Heart left ventricle (tissue), 16 donors: ENCODE data around the gene FNDC5. TPM values are rescaled to one million over a fixed set of nuclear protein-coding genes. Genes with fewer than 3 reads are reported as not detected.

ENCODE experiments used
- ATAC-seq, 4 donors: fragments of 200-7000 bp; cut with Tn5 transposase; one replicate each; pipeline ENCODE4 v1.9.1; 2020 to 2022; ENCODE audit warnings: moderate library complexity in 4 of 4, mild to moderate bottlenecking in 3 of 4, moderate number of reproducible peaks in 1 of 4
- DNase-seq, 5 donors: peaks; one replicate each; pipeline ENCODE4 v3.0.0-alpha.2; 2020
- H3K27ac ChIP-seq, 12 donors: fragments of 200-600 bp; sonication (generic) in 4 of 12; one replicate each; pipeline versions ENCODE4 v1.5.0 to v1.8.0; 2016 to 2022; ENCODE audit warnings: mild to moderate bottlenecking in 2 of 12
- H3K27me3 ChIP-seq, 9 donors: fragments of 200-600 bp; sonication (generic) in 2 of 9; one replicate each; pipeline versions ENCODE4 v1.5.1 to v1.8.0; 2016 to 2022; ENCODE audit warnings: mild to moderate bottlenecking in 3 of 9
- H3K36me3 ChIP-seq, 9 donors: fragments of 200-600 bp; sonication (generic) in 2 of 9; one replicate each; pipeline versions ENCODE4 v1.5.0 to v1.8.0; 2018 to 2022; ENCODE audit warnings: mild to moderate bottlenecking in 2 of 9
- H3K4me1 ChIP-seq, 12 donors: fragments of 200-600 bp; sonication (generic) in 4 of 12; one replicate each; pipeline versions ENCODE4 v1.5.0 to v1.8.0; 2016 to 2022; ENCODE audit warnings: mild to moderate bottlenecking in 3 of 12
- H3K4me3 ChIP-seq, 12 donors: fragments of 200-600 bp; sonication (generic) in 4 of 12; one replicate each; pipeline versions ENCODE4 v1.5.0 to v1.8.0; 2017 to 2022; ENCODE audit warnings: mild to moderate bottlenecking in 9 of 12, moderate library complexity in 4 of 12
- H3K9me3 ChIP-seq, 12 donors: fragments of 200-600 bp; sonication (generic) in 4 of 12; one replicate each; pipeline versions ENCODE4 v1.5.0 to v1.8.0; 2016 to 2022; ENCODE audit warnings: mild to moderate bottlenecking in 1 of 12
- POLR2A ChIP-seq, 2 donors: fragments of 450-650 bp; IDR thresholded peaks; one replicate each; pipeline ENCODE4 v1.6.1; 2017; ENCODE audit warnings: antibody characterized with exemption in 2 of 2, mild to moderate bottlenecking in 2 of 2, moderate library complexity in 2 of 2
- WGBS, 4 donors: extraction: QIAGEN DNeasy Blood & Tissue Kit in 2 of 4; methylation state at CpG; one replicate each; pipeline versions ENCODE4 v1.1.5 to v1.1.7; 2013 to 2018; 5-methylcytosine and 5-hydroxymethylcytosine counted together
- intact Hi-C, 10 donors: fragments of 100-400 bp; cut with DNase I; formaldehyde crosslinking; loops; one replicate each; pipeline versions ENCODE4 v1.11.1 to v1.14.2; 2022
- polyA plus RNA-seq, 2 donors: library from polyadenylated mRNA; stranded (reverse); fragments of 200-250 nt; gene quantifications; one replicate each; pipeline ENCODE4 v1.2.3, GENCODE V29; 2013
- total RNA-seq, 9 donors: library from RNA; depleted of rRNA in 2 of 9; stranded (reverse); fragments of >200 nt in 2 of 9; fragmentation: NEBNext Ultra II Directional in 3 of 9; extraction: Animal tissue kit (Norgen Biotek cat#: 25700) in 3 of 9; gene quantifications; one replicate each; pipeline versions ENCODE4 v1.1.0 to v1.2.4, GENCODE V29; 2016 to 2023
- TF ChIP-seq, protein P1 (sequence below), 12 donors: fragments of 200-600 bp; sonication (generic) in 4 of 12; IDR thresholded peaks; one replicate each; pipeline versions ENCODE4 v1.5.0 to v1.8.0; 2018 to 2022; ENCODE audit warnings: antibody characterized with exemption in 12 of 12, mild to moderate bottlenecking in 5 of 12
- donor health status: ischemic (EF 13 %, LVEDD 7.1; RV severe dilation, severe dysfunction).
- donor health status: healthy with polysubstance abuse.
- donor health status: DM: no; HTN: yes; CAD: no.
- donor health status: DM: no; HTN: no; CAD: no.
- donor health status: ischemic (EF 25% LVEDD 6.9; RV normal size, moderate dysfunction).
- donor health status: ischemic (EF 25% LVEDD 5.7; RV mildly dilated, moderate dysfunction).
- donor health status: healthy.
- donor health status: DM: yes; HTN: yes; CAD: no.
- donor health status: ischemic (EF 35%, LVEDD 5.7; RV mildly dilated, moderate dysfunction).
- donor health status: nonischemic (EF 11% LVEDD 7.7; RV severe dilation, severe dysfunction).
- donor health status: DM: yes; HTN: yes; CAD: no.
- donor health status: PGD.
- donor health status: ischemic (EF 29% LVEDD 5.4; RV normal size, mild dysfunction).
- donor health status: nonischemic (EF 23%, LVEDD 6.1; RV moderate dilation, normal function).

Gene FNDC5
- total and polyA plus RNA-seq, 11 donors: 18.2 to 134 (median 59.7) TPM

DNA sequence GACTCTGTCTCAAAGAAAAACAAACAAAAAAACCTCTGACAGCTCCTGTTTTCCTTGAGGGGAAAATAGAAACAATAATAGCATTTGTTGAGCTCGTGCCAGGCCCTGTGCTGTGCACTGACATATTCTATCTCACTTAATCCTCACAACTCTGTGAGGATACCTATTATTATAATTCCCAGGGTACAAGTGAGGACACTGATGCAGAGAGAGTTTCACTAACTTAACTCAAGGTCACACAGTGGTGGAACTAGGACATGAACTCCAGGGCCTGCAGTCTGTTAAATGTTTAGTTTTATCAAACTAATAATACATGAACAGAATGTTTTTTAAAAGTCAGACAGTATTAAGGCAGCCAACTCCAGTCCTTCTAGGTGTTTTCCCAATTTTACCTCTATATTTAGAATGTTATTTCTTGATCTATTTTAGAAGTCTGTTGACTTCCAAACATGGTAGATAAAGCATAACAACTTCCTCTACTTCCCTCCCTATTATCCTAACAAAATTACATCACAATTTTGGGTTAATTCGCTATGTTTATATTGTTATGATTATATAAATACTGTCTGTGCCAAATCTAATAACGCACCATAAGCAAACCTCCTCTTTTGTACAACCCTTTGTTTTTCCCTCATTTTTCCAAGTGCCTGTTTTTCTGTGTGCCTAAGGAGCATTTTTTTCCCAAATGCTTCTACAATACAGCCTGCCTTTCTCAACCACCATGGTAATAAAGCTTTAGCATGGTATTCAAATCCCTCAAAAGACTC lies 4.9 kb downstream of the FNDC5 start:
- Histone ChIP-seq H3K27ac (peak overlapping the region in 10 of 12 donors; percentile 14 to 63 (median 40)), H3K9me3 (no peaks in the 10 kb centered on the region), H3K4me3 (no peak overlapping the region), H3K27me3 (peaks cover 0 to 6% (median 0%) of the 10 kb centered on the region in 9 donors), H3K36me3 (peaks cover 0 to 34% (median 10%) of the 10 kb centered on the region in 9 donors), H3K4me1 (peaks cover 0 to 52% (median 29%) of the 10 kb centered on the region in 12 donors)
- intact Hi-C loops: loop anchor here in 2 of 10 donors (5.0 to 10.0 kb wide), 3 partner anchors 44 to 161 kb away; partner anchors contain the start of gene SYNC (in 1 of the 2)
- TF ChIP-seq, protein P1, sequence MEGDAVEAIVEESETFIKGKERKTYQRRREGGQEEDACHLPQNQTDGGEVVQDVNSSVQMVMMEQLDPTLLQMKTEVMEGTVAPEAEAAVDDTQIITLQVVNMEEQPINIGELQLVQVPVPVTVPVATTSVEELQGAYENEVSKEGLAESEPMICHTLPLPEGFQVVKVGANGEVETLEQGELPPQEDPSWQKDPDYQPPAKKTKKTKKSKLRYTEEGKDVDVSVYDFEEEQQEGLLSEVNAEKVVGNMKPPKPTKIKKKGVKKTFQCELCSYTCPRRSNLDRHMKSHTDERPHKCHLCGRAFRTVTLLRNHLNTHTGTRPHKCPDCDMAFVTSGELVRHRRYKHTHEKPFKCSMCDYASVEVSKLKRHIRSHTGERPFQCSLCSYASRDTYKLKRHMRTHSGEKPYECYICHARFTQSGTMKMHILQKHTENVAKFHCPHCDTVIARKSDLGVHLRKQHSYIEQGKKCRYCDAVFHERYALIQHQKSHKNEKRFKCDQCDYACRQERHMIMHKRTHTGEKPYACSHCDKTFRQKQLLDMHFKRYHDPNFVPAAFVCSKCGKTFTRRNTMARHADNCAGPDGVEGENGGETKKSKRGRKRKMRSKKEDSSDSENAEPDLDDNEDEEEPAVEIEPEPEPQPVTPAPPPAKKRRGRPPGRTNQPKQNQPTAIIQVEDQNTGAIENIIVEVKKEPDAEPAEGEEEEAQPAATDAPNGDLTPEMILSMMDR (IDR thresholded peaks at IDR 0.05): no peak
- TF ChIP-seq POLR2A (IDR thresholded peaks at IDR 0.05): no peak
- DNase-seq (no peak), ATAC-seq (peak in 3 of 4 donors; percentile 28 to 57 (median 51))
- 35 to 53% (median 41%) methylated on average over 3 of the region's 3 CpGs for WGBS, 4 donors

DNA sequence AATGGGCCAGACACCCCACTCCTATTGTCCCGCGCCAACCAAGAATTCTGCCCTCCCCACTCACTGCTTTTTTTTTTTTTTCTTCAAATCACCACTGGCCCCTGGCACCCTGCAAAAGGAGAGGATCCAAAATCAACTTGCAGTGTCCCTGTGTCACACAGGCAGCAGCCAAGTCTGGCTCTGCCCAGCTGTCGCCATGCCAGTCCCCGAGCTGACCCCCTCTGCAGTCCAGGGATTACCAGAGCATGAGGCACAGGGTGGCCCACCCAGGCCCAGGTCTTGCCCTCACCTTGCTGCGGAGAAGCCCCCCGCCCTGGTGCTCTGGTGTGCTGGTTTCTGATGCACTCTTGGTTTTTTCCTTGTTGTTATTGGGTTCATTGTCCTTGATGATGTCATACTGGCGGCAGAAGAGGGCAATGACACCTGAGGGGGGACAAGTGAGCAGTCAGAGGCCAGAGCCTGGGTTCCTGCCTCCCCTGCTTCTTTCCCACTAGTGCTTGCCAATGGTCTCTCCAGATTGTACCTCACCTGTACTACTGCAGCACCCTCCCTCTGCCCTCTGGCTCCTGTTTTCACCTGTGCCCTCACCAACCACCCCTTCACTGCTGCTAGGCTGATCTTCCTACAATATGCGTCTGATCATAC lies 6.2 kb downstream of the FNDC5 start:
- DNase-seq: no peak
- H3K36me3 ChIP-seq: peaks cover 0 to 42% (median 11%) of the 10 kb centered on the region in 9 donors
- H3K4me3 ChIP-seq: no peak overlapping the region
- intact Hi-C loops: loop anchor here in 3 of 10 donors (5.0 to 10.0 kb wide), 4 partner anchors 37 to 160 kb away; partner anchors contain the start of gene SYNC (in 1 of the 3)
- no peaks in the 10 kb centered on the region for H3K27me3 ChIP-seq
- TF ChIP-seq, protein P1 (IDR thresholded peaks at IDR 0.05): no peak
- no peak for TF ChIP-seq POLR2A (IDR thresholded peaks at IDR 0.05)
- no peaks in the 10 kb centered on the region for H3K9me3 ChIP-seq
- peaks cover 0 to 45% (median 25%) of the 10 kb centered on the region in 12 donors for H3K4me1 ChIP-seq
- 80 to 83% (median 82%) methylated on average over 8 of the region's 8 CpGs for WGBS, 4 donors
- peak overlapping the region in 5 of 12 donors; percentile 17 to 44 (median 38) for H3K27ac ChIP-seq
- ATAC-seq: peak; percentile 26 to 51 (median 34)

DNA sequence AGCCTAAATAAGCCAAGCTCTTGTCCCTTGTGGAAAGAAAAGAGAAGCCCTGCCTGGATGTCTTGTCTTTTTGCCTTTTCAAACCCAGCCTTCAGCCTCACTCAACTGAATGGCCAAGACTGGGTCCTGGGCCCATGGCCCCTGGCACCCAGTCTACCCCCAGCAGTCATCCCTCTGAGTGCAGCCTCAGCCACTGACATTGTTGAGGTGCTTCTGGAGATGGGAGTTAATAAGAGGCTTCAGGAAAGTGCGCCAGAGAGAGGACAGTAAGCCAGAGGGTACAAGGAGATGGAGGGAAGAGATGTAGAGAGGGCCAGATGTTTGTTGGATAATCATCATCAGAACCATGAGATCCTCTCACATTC lies 6.8 kb downstream of the FNDC5 start:
- H3K4me3 ChIP-seq: no peak overlapping the region
- ATAC-seq: no peak
- intact Hi-C loops: loop anchor here in 2 of 10 donors (5.0 to 10.0 kb wide), 2 partner anchors 37 to 159 kb away; partner anchors contain the start of gene SYNC (in 1 of the 2)
- H3K36me3 ChIP-seq: peaks cover 0 to 48% (median 12%) of the 10 kb centered on the region in 9 donors
- no peaks in the 10 kb centered on the region for H3K9me3 ChIP-seq
- 96 to 100% (median 98%) methylated on average over 1 of the region's 1 CpG for WGBS, 4 donors
- peak overlapping the region in 2 of 12 donors; percentile 30 to 41 for H3K27ac ChIP-seq
- H3K27me3 ChIP-seq: no peaks in the 10 kb centered on the region
- TF ChIP-seq POLR2A (IDR thresholded peaks at IDR 0.05): no peak
- TF ChIP-seq, protein P1 (IDR thresholded peaks at IDR 0.05): no peak
- no peak for DNase-seq
- H3K4me1 ChIP-seq: peaks cover 0 to 45% (median 25%) of the 10 kb centered on the region in 12 donors
